GM18951 (cell line): ENCODE data around the gene TMEM108.

Source experiments
- POLR2A ChIP-seq: IDR thresholded peaks from 4 replicates; pipeline ENCODE4 v1.6.1; 2011; ENCODE audit warnings: mild to moderate bottlenecking; ENCODE audit not compliant: insufficient read length, insufficient read depth; ENCODE audit errors: extremely low read depth
- in situ Hi-C: fragments of 300-500 bp; cut with MboI; formaldehyde crosslinking; loops from one replicate; pipeline ENCODE4 v1.12.0; 2022; ENCODE audit warnings: low sequenced_read_pairs, mixed read lengths, inconsistent platforms; ENCODE audit not compliant: unreplicated experiment

TMEM108 gene

GRCh38 chr3:133113526-133113925, 75.3 kb downstream of the TMEM108 start:
- in situ Hi-C loops, result no loop called here
- TF ChIP-seq POLR2A, result no peak

GRCh38 chr3:133113927-133114597, 75.9 kb downstream of the TMEM108 start:
- no peak for TF ChIP-seq POLR2A
- in situ Hi-C loops, result no loop called here

- no peak for TF ChIP-seq POLR2A
- in situ Hi-C loops, result no loop called here
These were observed 77.0 kb downstream of the TMEM108 start for GRCh38 chr3:133115176-133115575.

- TF ChIP-seq POLR2A, result no peak
- in situ Hi-C loops, result no loop called here
These were observed 79.2 kb downstream of the TMEM108 start for GRCh38 chr3:133117342-133117741.

GRCh38 chr3:133119176-133119575, 81.0 kb downstream of the TMEM108 start:
- in situ Hi-C loops, result no loop called here
- no peak for TF ChIP-seq POLR2A

GRCh38 chr3:133121450-133121849, 83.3 kb downstream of the TMEM108 start:
- in situ Hi-C loops, result no loop called here
- no peak for TF ChIP-seq POLR2A

GRCh38 chr3:133123636-133124035, 85.4 kb downstream of the TMEM108 start:
- in situ Hi-C loops, result no loop called here
- TF ChIP-seq POLR2A, result no peak

GRCh38 chr3:133124511-133124910, 86.3 kb downstream of the TMEM108 start:
- in situ Hi-C loops, result no loop called here
- no peak for TF ChIP-seq POLR2A

GRCh38 chr3:133125171-133125570, 87.0 kb downstream of the TMEM108 start:
- no peak for TF ChIP-seq POLR2A
- in situ Hi-C loops, result no loop called here

GRCh38 chr3:133125802-133126201, 87.6 kb downstream of the TMEM108 start:
- in situ Hi-C loops, result no loop called here

GRCh38 chr3:133127381-133127780, 89.2 kb downstream of the TMEM108 start:
- in situ Hi-C loops, result no loop called here
- TF ChIP-seq POLR2A, result no peak

More at GRCh38 chr3:133125802-133126201, 87.6 kb downstream of the TMEM108 start:
- TF ChIP-seq POLR2A, result no peak

- no peak for TF ChIP-seq POLR2A
- in situ Hi-C loops, result no loop called here
These were observed 92.0 kb downstream of the TMEM108 start for GRCh38 chr3:133130168-133130567.

GRCh38 chr3:133135306-133135705, 97.1 kb downstream of the TMEM108 start:
- no peak for TF ChIP-seq POLR2A
- in situ Hi-C loops, result no loop called here

GRCh38 chr3:133136114-133137041, 98.2 kb downstream of the TMEM108 start:
- no peak for TF ChIP-seq POLR2A
- in situ Hi-C loops, result no loop called here
